PC-9 (cell line): Measurements from ENCODE around the gene DPYD.

Source experiments
- CTCF ChIP-seq: fragments of 200-600 bp; sonication (generic); conservative IDR thresholded peaks from 2 replicates; pipeline ENCODE4 v1.6.1; 2017; ENCODE audit warnings: mixed run types, antibody characterized with exemption, mild to moderate bottlenecking, moderate library complexity
- EZH2 ChIP-seq: fragments of 200-600 bp; sonication (generic); IDR thresholded peaks from 2 replicates; pipeline ENCODE4 v1.8.0; 2017; ENCODE audit warnings: antibody characterized with exemption, low read depth

GRCh38 chr1:97904534-97904933, 16.3 kb downstream of the DPYD start:
- TF ChIP-seq CTCF (no peak), EZH2 (no peak)
